HG02970 (cell line): ENCODE results near the gene PANK4.

Source experiments
- ATAC-seq: cut with Tn5 transposase; IDR thresholded peaks from one replicate; pipeline ENCODE4 v1.9.1; 2021; ENCODE audit warnings: mild to moderate bottlenecking, moderate library complexity, moderate number of reproducible peaks; ENCODE audit not compliant: unreplicated experiment, low FRiP score

PANK4 gene

DNA sequence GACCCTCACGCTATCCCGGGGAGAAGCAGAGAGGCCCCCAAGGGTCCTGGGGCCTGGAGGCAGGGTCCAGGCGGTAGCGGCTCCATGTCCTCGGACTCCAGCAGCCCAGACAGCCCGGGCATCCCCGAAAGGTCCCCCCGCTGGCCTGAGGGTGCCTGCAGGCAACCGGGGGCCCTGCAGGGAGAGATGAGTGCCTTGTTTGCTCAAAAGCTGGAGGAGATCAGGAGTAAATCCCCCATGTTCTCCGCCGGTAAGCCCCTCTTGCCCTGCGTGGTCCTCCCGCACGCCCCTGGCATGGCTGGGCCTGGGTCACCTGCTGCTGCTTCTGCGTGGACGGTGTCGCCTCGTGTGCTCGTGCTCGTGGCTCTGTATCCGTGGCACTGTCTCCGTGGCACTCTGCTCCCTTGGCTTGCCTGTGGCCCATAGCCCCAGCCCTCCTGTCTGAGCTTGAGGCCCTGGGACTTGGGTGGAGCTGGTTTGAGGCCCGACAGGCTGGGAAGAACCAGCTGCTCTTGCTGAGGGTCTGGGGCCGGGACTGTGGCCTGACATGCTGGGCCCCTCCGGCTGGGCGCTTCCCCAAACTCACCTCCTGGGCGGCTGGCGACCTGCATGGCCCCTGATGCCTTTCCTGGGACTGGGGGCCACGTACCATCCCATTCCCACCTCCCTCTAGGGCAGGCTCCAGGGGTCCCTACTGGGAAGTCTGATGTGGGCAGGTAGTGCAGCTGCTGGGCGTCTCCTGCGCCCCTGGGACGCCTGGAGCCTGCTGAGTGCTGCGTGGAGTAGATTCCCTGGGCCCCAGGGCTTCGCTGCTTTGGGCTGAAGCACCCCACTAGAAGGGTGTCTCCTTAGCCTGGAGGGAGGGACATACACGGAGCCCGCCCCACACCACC lies 23.5 kb downstream of the PANK4 start:
- no peak for ATAC-seq

DNA sequence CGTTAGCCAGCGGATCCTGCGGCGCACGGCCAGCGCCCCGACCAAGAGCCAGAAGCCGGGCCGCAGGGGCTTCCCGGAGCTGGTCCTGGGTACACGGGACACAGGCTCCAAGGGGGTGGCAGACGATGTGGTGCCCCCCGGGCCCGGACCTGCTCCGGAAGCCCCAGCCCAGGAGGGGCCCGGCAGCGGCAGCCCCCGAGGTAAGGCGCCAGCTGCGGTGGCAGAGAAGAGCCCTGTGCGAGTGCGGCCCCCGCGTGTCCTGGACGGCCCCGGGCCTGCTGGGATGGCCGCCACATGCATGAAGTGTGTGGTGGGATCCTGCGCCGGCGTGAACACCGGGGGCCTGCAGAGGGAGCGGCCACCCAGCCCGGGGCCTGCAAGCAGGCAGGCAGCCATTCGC lies 24.2 kb downstream of the PANK4 start:
- no peak for ATAC-seq

DNA sequence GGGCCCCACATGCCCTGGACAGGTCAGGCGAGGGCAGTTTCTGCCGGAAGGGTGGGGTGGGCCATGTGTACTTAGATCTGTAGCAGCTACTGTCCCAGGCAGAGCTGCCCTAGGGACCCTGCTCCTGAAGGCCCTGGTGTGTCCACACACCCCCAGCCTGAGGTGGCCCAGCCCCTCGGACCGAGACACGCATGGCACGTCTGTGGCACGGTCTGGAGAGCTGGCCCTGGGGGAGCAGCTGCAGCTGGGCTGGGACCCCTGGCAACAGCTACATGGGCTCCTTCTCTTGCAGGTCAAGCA lies 24.6 kb downstream of the PANK4 start:
- no peak for ATAC-seq

DNA sequence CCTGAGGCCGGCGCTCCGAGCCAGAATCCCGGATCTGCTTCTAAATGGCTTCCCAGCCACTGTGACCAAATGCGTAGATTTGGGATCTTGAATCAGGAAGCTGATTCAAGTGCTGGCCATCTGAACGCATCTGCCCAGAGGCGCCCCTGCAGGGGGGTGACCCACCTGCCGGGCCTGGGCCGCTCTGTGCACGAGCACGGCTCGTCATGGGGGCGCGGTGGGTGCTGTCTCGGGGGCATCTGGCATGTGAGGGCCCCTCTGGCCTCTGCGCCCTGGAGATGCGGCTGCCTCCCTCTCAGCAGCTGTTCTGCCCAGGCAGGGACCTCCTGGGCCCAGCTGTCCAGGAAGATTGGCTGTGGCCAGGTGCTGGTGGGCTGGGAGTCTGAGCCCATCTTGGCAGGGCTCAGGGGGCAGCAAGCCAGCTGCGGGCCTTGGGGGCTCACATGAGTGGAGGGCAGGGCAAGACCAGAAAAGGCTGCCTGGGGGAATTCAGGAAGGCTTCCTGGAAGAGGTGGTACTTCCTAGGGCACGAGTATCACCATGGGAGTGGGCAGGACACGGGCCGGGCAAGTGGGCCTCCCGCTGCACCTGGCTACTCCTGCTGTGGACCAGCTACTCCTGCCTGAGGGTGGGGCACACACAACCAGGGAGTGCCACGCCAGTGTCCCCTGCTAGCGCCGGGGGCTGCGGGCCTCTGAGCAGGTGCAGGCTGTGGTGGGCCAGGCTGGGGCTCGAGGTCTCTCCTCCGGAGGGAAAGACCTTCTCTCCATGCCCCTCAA lies 25.2 kb downstream of the PANK4 start:
- no peak for ATAC-seq

DNA sequence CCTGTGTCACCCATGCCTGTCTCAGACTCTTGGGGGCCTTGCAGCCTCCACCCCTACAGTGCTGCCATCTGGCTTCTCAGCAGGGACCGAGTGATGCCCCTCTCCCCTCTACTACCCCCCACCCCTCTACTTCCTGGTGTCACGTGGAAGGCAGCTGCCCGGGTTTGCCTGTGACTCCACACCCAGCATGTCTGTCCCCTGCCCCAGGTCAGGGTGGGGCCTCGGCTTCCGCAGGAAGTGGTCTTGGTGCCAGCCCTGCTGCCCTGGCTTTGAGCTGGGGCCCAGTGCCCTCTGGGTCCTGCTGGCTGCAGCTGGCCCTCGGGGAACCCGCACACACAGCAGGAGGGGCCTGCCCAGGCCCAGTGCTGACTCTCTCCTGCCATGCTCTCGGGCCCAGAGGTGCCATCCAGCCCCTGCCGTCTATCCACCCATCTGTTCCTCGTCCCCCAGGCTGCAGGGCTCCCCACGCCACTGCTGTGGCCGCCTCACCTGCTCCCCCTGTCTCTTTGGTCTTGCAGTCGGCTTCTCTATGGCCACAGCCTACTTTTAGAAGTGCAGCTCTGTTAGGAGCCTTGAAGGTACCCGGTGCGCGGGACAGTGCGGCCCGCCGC lies 26.3 kb downstream of the PANK4 start:
- ATAC-seq, result no peak

DNA sequence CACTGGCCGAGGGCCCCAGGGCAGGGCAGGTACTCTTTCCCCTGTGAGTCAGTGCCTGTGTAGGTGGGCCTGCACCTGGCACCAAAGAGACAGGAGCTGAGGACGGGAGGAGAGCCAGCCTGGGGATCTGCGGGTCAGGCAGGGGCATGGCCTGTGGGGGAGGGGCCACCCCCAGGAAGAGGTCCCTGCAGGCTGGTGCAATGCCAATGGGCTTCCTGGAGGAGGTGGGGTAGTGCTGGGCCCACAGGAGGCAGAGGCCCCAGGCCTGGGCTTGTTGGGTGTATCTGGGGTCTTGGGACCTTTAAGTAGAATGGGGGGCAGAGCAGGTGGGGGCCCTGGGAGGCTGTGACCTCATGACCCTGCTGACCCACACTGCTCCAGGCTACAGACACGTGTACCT lies 27.1 kb downstream of the PANK4 start:
- ATAC-seq, result no peak

DNA sequence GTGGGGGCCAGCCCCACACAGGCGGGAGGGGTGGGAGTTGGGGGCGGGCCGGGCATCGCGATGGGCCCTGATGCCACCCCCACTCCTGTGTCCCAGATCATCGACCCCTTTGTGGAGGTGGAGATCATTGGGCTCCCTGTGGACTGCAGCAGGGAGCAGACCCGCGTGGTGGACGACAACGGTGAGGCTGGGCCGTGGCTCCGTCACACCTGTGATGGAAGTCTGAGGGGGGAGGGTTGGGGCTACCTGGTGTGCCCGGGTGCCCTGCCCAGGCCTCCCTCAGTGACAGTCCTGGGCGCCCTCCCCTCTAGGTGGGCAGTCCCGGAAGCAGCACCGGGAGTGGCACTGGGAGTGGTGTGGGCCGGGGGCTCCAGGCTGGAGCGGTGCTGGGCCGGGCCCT lies 27.7 kb downstream of the PANK4 start:
- no peak for ATAC-seq

DNA sequence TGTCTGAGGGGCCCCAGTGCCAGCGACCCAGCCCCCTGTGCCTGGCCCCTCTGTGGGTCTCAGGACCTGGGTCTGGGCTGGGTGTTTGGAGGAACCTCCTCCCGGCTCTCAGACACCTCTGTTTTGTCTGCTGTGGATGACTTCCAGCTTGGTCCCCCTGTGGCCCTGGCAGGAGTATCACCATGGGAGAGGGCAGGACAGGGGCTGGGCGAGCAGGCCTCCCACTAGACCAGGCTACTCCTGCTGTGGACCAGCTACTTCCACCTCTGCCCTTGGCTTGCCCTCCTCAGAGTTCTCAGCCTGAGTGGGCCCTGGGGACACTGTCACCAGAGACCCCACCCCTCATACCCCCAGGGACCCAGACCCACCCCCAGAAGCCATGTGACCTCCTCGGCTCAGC lies 28.5 kb downstream of the PANK4 start:
- no peak for ATAC-seq

DNA sequence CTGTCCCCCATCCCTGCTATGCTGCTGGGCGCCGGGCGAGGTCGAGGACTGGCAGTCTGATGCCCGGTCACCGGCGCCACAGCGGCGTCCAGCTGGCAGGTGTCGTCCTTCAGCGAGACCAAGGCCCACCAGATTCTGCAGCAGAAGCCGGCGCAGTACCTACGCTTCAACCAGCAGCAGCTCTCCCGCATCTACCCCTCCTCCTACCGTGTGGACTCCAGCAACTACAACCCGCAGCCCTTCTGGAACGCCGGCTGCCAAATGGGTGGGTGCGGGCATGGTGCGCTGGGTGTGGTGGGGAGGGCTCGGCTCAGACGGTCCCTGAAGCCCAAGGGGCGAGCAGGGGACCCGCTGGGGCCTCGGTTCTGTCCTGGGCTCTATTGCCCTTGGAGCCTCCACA lies 29.6 kb downstream of the PANK4 start:
- ATAC-seq, result no peak

DNA sequence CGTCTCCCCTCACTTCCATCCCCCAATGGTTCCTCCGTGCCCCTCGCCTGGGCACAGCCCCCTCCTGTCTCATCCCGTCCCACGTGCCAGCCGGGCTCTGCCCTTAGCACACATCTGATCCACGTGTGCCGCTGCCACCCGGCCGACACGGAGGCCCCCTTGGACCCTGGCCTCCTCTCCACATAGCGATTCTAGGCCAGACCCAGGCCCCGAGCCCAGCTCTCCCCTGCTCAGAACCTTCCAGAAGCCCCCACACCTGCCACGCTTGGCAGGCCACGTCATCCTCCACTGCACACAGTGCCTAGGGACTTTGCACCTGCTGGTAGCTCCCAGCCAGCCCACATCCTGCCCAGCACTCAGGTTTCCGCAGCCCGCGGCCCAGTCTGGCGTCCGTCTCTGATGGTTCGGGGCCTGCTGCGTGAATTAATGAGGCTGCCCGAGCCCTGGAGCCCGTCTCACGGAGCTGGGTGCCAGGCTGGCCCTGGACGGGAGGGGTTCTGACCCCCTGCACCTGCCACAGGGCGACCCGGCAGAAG lies 30.2 kb downstream of the PANK4 start:
- no peak for ATAC-seq

DNA sequence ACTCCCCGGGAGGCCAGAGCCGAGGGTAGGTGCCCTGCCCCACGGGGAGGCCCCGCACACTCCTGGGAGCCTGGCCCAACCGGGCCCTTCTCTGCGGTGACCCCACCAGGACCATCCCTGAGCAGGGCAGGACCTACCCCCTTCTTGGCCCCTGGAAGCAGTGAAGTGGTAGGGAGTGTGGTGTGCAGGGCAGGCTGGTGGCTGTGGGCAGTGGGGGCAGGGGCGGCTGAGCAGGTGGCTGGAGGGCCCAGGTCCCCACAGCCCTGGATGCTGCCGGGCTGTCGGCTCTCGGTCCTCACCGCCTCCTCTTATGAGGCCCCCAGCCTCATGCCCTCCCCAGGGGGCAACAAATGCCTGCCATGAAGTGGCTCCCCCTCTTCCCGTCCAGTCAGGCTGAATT lies 30.9 kb downstream of the PANK4 start:
- ATAC-seq, result no peak

DNA sequence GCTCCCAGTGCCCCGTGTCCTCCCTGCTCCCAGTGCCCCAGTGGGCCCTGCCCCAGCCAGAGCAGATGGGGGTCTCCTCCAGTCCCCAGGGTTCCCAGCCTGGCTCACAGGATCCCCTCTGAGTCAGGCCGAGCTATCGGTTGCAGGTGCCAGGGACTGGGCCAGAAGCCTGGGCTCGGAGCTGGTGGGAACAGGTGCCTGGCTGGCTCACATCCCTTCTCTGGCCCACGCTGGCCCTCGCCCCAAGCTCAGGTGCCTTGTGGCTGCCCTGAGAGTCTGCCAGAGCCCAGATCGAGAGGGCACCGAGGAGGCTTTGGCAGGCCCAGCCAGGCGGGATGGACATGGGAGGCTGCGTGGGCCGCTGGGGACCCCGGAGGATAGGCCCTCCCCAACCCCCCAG lies 31.4 kb downstream of the PANK4 start:
- ATAC-seq, result no peak

DNA sequence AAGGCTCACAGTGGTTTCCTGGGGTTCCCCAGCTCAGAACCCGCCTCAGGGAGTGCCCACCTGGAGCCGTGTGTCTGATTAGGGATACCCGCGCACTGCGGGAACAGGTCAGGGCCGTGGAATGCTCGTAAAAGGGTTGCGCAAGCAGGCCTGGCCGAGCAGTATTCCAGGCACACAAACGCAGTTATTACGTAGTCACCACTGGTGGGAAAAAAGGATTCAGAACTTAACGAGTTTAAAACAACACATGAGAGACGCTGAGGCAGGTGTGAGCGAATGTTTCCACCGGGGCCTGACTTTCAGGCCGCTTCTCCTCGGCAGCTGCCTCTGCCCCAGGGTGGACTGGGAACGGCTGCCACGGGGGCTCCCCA lies 32.1 kb downstream of the PANK4 start:
- ATAC-seq, result no peak

DNA sequence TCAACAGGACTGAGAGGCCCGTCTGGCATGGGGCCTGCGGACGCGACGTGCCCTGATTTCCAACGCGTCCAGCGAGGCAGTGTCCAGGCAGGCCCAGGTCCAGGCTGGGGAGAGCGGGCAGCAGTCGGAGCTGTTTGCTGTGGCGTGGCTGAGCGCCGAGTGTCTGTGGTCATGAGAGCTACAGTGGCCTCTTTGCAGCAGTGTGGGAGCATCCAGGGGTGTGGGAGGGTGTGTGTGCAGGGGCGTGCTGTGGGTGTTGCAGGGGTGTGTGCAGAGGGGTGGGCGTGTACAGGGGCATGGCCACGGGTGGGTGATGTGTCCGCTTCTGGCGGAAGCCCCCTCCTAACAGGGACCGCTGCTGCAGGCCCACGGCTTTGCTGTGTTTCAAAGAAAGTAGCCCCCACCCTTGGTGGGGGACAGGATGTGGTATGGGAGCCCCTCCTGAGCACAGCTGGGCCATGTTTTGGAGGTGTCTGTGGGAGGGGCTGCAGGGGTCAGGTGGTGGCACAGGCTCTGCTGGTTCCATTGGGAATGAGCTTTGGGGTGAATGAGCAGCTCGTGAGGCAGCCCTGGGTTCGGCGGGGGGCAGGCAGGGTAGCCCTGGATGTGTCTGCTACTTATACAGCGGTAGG lies 32.6 kb downstream of the PANK4 start:
- no peak for ATAC-seq

DNA sequence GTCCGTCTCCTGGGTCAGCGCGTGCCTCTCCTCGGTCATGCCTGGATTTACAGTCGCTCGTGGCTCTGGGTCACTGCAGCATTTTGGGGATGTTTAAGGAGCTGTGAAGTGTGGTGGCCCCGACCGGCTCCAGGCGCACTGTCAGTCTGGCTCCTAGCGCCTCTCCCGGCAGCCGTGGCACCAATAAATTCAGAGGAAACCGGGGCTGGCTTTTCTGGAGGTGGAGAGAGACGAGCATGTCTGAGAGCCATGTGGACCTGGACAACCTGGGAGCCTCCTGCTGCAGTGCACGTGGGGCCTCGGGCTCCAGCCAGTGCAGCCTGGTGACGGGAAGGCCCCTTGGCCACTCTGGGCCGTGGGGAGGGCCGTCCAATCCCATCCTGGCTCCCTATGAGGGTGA lies 33.2 kb downstream of the PANK4 start:
- ATAC-seq, result no peak

DNA sequence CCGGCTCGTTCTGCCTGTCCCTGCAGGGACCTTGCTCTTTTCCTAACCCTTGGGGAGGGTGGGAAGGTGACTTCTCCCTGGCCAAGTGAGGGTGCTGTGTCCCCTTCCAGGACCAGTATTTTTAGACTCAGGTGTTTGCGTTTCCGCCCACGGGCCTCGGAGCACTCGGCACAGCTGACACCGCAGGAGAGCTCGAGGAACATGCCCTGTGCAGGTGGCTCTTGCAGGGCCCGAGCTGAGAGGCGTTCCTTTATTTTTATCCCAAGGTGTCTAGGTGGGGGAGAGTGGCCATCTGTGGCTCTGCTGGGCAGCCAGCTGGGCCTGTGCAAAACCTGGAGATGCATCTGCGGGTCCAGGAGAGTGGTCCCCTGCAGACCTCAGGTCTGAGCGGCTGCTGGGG lies 34.3 kb downstream of the PANK4 start:
- ATAC-seq, result no peak

DNA sequence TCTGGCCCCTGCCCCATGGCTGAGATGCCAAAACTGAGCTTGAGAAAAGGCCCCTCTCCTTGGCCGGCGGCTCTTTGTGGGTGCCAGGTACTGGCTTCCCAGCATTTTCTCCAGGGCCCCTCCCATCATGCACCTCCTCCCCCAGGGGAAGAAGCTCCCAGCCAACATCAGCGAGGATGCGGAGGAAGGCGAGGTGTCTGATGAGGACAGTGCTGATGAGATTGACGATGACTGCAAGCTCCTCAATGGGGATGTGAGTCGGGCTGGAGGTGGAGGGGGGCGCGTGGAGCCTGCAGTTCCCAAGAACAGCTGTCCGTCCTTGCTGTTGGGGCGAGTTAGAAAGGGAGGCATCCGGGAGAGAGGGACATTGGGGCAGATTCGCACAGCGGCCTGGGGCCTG lies 36.8 kb downstream of the PANK4 start:
- ATAC-seq, result no peak

DNA sequence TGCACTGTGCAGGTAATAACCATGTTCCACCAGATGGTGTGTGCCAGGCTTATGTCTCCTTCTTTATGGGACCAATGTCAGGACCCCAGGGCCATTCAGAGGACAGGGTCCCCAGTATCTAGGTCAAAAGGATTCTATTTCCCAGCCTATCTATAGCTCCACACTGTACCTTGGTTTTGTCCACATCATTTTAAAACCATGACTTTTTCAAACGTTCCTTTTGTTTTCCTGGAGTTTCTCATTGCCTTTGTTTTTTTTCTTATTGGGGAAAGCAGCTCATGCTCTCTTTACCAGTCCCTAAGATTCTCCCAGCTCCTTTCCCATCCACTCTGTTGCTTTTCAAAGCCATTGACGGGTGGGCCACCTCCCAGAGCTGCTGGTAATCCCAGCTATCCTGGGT lies 37.7 kb downstream of the PANK4 start:
- ATAC-seq, result no peak

DNA sequence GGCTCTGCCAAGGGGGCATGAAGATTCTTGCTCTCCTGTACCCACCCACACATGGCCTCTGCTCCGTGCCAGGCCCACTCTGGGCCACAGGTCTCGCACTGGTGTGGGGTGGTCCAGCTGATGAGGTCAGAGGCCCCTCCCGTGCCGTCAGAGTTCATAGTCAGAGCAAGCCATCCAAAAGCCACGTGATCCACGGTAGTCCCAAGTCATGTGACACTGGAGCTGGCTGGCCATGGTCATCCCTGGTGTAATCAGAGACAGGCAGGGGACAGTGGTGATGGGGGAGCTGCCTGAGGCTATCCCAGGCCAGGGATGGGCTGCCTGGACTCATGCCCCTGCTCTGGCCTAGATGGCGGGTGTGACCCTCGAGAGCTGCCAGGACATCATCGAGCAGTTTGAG lies 39.8 kb downstream of the PANK4 start:
- ATAC-seq, result no peak

DNA sequence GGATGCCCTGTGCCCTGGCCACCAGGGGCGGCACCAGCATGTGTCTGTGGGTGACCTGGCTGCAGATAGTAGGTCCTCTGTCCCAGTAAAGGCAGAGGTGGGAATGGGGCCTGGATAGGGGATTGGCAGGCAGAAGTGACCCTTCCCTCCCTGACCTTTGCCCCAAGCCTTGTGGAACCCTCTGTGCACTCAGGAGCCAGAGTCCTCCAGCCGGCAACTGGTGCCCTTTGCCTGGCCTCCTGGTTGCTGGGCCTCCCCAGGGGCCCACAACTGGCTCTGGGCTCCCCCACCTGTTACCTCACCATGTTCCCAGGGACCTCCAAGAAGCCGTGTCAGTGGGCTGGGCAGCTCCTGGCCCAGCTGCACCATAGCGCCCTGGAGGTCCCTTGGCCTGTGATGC lies 40.4 kb downstream of the PANK4 start:
- no peak for ATAC-seq

DNA sequence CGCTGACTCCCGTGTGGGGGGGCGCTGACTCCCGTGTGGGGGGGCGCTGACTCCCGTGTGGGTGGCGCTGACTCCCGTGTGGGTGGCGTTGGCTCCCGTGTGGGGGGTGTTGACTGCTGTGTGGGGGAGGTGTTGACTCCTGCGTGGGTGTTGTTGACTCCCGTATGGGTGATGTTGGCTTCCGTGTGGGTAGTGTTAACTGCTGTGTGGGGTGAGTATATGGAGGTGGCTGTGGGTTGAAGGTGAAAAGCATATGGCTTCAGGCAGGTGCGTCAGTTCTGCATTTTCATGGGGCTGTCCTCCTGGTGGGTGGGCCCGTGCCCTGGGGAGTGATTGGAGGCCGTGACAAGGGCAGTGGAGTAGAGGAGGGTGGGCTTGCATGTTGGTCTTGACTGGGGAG lies 42.4 kb downstream of the PANK4 start:
- ATAC-seq, result no peak
